ENCODE results near the gene ITGB2.
A peak's percentile ranks its signal among the peaks of the same experiment; 100 is the strongest.
"Not testable (repeated sequence)": the region's sequence is repeated elsewhere in the genome, so short reads cannot be mapped to it uniquely, and the experiment has no call there.

The ITGB2 gene

GRCh38 chr21:44940116-44940631, 19.5 kb upstream of the ITGB2 start:
- no peak for DNase-seq

DNA sequence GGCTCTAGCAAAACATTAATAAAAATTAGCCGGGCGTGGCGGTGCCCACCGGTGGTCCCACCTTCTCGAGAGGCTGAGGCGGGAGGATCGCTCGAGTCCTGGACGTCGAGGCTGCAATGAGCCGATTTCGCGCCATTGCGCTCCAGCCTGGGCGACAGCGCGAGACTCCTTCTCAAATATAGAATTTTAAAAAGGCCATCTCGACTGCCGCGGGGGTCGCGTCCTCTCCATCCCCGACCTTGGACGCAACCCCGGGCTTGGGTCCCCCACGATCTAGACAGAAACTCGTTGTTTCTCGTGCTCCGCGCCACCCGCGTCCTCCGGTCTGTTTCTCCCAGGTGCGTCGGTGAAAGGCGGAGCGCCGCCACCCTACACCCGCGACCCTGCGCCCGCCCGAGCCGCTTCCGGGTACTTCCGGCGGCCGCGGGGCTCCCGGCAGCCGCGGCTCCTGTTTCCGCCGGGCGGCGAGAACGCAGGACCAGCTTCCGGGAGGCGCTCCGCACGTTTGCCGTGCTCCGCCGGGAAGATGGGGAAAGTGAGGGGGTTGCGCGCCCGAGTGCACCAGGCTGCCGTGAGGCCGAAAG, 18.9 kb upstream of the ITGB2 start, which contains the start of gene SLX9:
SLX9 (plus strand) TSS at position 498 of the 584 bp plus-strand sequence; CDS start at position 527, 29 bp downstream.
- DNase-seq = peak; percentile 86

- DNase-seq = no peak
Measured at GRCh38 chr21:44938772-44939531, 18.3 kb upstream of the ITGB2 start.

GRCh38 chr21:44935533-44935927, 14.8 kb upstream of the ITGB2 start:
- no peak for DNase-seq

GRCh38 chr21:44934797-44935532, 14.3 kb upstream of the ITGB2 start:
- DNase-seq = no peak

- no peak for DNase-seq
Measured at GRCh38 chr21:44934276-44934675, 13.6 kb upstream of the ITGB2 start.

DNA sequence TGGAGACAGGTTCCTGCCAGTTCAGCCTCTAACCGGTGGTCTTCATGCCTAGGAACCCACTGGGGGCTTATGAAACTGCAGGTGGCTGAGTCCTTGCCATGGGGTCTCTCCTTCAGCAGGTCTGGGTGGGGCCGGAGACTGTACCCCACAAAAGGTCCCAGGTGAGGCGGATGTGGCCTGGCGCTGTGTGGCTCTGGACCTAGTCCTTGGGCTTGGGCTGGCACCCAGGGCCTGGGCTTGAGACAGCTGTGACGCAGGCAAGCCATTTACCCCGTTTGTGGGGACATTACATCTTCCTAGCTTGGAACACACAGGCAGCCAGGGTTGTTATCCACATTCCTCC, 13.2 kb upstream of the ITGB2 start:
- no peak for DNase-seq

DNA sequence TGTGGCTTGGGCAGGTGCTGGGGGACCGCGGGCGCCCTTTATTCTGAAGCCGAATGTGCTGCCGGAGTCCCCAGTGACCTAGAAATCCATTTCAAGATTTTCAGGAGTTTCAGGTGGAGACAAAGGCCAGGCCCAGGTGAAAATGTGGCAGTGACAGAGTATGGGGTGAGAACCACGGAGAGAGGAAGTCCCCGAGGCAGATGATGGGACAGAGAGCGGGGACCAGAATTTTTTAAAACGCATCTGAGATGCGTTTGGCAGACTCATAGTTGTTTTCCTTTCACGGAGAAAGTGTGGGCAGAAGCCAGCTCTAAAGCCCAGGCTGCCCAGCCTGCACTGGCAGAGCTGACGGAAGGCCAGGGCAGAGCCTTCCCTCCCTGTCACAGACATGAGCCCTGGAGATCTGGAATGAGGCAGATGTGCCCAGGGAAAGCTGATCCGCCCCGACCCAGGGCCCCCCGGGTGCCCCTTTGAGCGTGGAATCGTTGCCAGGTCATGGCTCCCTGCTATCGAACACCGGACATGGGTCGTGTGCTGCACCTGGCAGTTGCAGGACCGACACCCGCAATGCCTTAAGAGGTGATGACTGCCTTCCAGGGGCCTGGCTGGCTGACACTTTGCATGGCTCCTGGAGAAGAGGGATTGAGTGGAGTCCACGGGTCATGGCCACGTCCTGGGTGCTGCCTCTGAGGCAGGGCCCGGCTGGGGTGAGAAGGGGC, 12.7 kb upstream of the ITGB2 start:
- no peak for DNase-seq

- DNase-seq = peak; percentile 79
Measured at GRCh38 chr21:44932408-44933181, 11.9 kb upstream of the ITGB2 start.

DNA sequence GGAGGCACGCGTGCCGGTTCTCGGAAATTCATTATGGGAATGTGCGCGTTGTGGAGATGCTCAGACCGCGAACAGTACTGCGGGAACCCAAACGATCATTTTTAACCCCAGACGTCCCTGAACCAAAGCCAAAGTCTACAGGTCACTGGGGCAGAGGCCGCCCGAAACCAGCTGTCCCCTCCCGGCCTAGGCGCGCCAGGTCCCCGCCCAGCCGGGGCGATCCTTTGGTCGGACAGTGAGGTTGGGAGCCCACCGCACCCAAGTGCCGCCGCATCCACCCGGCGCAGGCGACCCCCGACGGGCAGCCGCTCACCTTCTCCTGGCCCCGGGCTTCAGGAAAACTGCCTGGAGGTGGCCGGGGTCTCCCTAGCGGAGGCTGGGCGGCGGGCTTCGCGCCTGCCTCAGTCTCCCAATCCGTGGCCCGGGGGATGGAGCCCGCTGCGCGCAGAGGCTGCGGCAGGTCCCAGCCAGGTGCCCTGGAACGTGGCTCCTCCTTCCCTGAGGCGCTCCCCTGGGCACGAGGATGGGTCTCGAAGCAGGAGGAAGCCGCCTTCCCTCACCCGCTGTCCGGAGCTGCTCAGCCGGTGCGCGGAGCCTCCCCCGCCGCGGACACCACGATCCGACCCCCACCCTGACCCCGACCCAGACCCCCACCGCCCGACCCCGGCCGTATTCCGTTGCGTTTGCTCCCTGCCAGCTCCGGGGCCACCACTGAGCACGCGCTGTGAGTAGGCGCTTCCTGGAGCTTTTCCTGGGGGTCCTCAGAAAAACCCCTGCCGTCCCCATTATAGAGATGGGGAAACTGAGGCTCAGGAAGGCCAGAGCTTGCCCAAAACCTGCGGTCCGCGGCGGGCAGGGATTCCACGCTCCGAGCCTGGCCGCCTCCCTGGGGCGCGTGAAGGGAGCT, 11.1 kb upstream of the ITGB2 start:
- no peak for DNase-seq

DNA sequence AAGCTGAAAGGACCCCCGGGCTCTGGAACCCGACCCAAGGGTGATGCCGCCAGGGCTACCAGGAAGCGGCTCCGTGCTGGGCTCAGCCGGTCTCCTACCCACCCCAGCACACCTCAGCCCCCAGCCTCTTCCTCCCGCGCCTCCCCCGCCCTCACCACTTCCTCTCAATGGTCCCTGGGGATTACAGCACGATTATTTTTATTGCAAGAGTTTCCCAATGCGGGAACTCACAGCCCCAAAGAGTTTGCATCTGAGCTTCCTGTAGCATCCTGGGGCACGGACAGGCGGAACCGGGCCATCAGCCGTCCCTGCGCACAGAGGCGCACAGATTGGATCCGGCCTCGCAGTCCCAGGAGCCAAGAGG, 10.4 kb upstream of the ITGB2 start:
- DNase-seq = no peak

DNA sequence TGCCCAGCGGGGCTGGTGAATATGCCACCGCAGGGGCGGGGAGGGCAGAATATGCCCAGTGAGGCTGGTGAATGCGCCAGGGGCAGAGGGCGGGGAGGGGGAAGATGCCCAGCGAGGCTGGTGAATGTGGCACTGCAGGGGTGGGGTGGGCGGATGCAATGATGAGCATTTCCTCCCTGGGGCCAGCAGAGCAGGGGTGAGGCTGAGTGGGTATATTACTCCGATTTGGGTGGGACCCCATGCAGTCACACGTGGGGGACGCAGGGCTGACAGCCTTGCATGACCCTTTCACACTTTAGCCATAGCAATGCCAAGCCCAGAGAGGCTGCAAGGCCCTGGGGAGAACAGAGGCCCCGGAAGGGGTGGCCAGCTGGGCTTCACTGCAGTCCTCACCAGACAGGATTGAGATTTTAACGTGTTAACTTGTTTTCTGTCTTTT, 9.9 kb upstream of the ITGB2 start:
- DNase-seq = peak; percentile 68

- DNase-seq = no peak
Measured at GRCh38 chr21:44929799-44930542, 9.3 kb upstream of the ITGB2 start.

DNA sequence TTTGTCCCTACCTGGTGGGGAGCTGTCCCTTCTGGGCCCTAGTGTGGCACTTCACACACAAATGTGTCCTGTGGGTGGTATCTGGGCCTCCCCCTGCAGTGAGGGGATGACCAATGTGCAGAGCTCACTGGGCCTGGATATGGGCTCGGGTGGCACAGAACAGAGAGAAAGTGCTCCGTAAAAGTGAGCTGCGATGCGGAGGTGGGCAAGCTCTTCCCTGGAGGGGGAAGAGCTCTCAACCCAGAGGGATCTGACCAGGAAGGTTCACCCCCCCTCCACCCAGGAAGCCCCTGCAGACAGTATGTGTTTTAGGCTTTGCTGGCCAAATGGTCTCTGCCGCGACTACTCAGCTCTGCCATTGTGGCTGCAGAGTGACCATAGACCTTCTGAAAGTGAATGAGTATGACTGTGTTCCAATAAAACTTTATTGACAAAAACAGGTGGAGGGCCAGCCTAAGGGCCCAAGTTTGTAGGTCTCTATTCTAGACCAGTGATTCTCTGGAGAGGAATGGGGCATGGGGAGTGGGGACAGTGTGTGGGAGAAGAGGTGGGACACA, 8.6 kb upstream of the ITGB2 start:
- no peak for DNase-seq

- DNase-seq = not testable (repeated sequence)
Measured at GRCh38 chr21:44928500-44929241, 8.0 kb upstream of the ITGB2 start.

DNA sequence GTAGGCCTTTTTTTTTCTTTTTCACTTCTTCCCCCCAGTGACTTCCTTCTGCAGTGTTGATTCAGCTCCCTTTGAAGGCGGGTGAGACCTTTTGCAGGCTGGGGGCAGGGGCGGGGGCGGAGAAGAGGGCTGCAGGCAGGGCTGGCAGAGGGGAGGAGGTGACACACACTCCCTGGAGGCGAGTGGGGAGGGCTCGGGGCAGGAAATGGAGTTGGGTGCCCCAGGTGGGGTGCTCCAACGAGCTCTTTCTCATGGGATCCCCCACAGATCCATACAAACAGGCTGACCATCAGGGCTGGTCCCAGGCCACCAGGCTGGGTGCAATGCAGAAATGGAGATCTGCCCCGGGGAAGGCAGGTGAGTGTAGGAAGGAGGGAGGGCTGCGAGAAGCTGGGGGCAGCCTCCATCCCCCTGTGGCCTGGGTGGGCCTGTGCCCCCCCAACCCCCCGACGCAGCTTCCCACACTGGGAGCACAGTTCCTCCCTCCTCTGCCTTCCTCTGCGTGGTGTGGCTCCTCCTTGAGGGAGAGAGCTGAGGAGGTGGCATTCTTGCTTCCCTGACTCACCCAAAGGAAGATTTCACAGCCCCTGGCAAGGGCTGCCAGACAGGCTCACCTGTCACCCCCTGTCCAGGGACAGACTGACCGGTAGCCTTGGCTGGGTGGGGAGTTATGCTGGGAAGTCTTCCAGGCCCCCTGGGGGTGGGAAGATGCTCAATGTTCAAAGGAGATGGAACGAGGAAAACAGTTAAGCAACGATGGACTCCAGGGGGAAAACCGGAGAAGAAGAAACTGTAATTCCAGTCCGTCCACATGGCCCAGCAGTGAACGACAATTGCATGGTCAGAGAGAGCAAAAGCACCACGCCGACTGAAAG, 7.1 kb upstream of the ITGB2 start:
- peak; percentile 93 for DNase-seq

- no peak for DNase-seq
Measured at GRCh38 chr21:44927259-44927586, 6.5 kb upstream of the ITGB2 start.

DNA sequence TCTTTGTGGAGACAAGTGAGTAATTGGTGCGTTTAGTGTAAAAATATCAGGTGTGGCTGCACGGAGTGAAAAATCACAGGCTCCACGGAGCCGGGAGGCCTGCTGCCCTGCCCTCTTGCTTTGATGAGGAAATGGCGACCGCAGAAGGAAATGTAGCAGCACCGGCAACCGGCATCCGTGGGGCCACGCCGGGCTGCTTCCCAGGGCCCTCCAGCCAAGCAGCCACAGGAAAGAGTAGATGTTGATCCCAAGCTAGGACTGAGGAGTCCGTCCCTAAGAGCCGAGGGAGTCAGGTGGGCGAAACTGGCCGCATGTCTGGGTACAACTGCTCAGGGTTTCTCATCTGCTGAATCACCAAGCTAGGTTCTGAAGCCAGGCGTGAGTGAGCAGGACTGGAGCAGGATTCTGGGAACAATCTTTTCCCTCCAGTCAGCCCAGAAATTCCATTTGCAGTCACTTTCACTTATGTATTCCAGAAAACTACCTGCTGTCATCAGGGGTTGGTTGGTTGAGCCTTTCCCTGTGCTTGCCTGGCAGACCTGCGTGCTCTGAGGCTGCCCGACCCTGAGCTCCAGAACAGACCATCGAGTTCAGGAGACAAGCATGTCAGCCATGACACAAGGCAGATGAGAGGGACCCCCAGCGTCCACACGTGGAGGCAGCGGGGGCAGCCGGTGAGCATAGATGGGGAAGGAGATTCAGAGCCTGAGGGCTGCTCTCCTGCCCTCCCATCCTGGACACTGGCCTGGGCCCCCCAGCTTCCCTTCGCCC, 5.8 kb upstream of the ITGB2 start:
- DNase-seq = peak; percentile 35
